ENCODE data around the gene TMEM89. TPM values are rescaled to one million over a fixed set of nuclear protein-coding genes. Genes with fewer than 3 reads are reported as not detected.
A peak's percentile ranks its signal among the peaks of the same experiment; 100 is the strongest.

Gene TMEM89
- total RNA-seq, 6 experiments from 2014 or later: not detected

DNA sequence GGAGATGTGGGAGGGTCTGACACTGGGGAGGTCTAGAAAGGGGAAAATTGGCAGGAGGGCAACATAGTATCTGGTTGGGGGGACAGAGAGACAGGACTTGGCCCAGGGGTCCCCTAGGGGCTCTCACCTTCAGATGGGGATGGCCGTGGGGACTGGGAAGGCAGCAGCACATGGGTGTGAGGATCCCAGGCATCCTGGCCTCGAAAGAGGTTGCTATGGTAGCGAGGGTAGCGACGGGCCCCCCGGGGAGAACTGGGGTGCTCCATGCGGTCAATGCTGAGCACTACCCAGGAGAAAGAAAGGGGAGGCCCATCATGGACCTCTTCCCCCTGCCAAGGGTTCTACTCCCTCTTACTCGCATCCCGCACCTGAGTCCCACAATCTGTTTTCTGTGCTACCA is 26.1 kb upstream of the TMEM89 start:
- intact Hi-C loops (cut with DNase I): no loop called here
- TF ChIP-seq, protein P1, sequence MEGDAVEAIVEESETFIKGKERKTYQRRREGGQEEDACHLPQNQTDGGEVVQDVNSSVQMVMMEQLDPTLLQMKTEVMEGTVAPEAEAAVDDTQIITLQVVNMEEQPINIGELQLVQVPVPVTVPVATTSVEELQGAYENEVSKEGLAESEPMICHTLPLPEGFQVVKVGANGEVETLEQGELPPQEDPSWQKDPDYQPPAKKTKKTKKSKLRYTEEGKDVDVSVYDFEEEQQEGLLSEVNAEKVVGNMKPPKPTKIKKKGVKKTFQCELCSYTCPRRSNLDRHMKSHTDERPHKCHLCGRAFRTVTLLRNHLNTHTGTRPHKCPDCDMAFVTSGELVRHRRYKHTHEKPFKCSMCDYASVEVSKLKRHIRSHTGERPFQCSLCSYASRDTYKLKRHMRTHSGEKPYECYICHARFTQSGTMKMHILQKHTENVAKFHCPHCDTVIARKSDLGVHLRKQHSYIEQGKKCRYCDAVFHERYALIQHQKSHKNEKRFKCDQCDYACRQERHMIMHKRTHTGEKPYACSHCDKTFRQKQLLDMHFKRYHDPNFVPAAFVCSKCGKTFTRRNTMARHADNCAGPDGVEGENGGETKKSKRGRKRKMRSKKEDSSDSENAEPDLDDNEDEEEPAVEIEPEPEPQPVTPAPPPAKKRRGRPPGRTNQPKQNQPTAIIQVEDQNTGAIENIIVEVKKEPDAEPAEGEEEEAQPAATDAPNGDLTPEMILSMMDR (IDR thresholded peaks at IDR 0.05): no peak
- no peak for TF ChIP-seq POLR2A (IDR thresholded peaks at IDR 0.05)
- no peak for DNase-seq
- Histone ChIP-seq H3K27me3 (no peaks in the 10 kb centered on the region), H3K9me3 (no peaks in the 10 kb centered on the region), H3K4me1 (no peaks in the 10 kb centered on the region), H3K4me3 (no peak overlapping the region), H3K36me3 (no peaks in the 10 kb centered on the region), H3K27ac (no peak overlapping the region)
- no peak for ATAC-seq
- 73% methylated on average over 7 of the region's 9 CpGs for WGBS (ENCODE audit: insufficient coverage, low coverage, low lambda C conversion rate, missing lambda C conversion rate)

DNA sequence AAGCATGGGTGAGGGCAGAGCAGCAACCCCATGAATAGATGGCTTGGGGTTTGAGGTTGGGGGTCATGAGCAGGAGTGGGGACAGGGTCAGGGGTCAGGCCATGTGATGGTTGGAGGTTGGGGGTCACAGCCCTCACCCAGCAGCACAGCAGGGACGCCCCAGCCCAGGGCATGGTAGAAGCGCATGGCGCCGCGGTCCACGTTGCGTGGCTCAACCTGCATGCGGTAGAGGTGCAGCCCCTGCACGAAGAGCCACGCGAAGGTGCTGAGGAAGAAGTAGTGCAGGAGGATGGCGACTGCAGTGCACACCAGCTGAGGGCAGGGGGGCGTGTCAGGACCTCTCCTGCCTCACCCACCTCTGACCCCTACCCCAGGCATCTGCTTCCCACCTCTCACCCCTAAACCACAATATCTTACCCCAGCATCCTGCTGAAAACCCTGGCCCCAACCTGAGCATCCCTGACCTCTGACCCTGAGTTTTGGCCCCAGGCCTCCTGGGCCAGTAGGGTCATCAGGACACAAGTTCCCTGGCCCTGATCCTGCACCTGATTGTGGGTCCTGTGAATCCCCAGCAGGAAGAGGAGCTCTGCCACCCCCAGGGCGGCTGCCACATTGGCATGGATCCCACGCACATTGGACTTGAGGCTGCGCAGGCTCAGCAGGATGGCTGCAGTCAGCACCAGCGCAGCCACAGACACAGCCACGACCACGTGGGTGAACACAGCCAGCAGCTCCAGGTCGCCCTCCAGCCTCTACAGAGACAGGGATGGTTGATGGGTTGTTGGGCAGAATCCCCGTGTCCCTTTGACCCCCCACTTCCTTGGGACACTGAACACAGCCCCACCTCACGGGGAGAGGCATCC is 23.6 kb upstream of the TMEM89 start:
- Histone ChIP-seq H3K4me3 (no peak overlapping the region), H3K9me3 (no peaks in the 10 kb centered on the region), H3K4me1 (no peaks in the 10 kb centered on the region), H3K36me3 (no peaks in the 10 kb centered on the region), H3K27ac (no peak overlapping the region), H3K27me3 (no peaks in the 10 kb centered on the region)
- no peak for ATAC-seq
- TF ChIP-seq, protein P1 (IDR thresholded peaks at IDR 0.05): no peak
- no peak for TF ChIP-seq POLR2A (IDR thresholded peaks at IDR 0.05)
- WGBS (ENCODE audit: insufficient coverage, low coverage, low lambda C conversion rate, missing lambda C conversion rate): no CpG with 5 or more reads among the region's 22 CpGs
- no peak for DNase-seq
- intact Hi-C loops (cut with DNase I): no loop called here

DNA sequence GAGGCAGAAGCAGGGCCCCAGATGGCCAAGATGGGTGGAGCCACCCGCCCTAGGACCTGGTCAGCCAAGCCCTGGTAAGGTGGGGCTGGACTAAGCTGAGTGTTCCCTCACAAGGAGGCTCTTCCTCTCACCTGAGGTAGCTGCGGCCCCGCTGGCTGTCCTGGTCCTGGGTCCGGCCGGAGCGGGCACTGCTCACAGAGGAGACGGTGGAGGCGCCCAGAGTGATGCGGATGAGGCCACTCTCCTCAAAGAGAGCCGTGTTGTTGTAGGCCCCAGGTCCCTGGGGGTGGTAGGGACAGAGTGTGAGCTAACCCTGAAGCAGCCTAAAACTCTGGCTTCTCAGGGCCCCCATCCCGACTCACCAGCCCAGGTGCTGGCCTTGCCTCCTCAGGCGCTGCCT is 21.0 kb upstream of the TMEM89 start:
- Histone ChIP-seq H3K4me1 (no peaks in the 10 kb centered on the region), H3K27me3 (no peaks in the 10 kb centered on the region), H3K27ac (no peak overlapping the region), H3K36me3 (no peaks in the 10 kb centered on the region), H3K4me3 (no peak overlapping the region), H3K9me3 (no peaks in the 10 kb centered on the region)
- no CpG with 5 or more reads among the region's 12 CpGs for WGBS (ENCODE audit: insufficient coverage, low coverage, low lambda C conversion rate, missing lambda C conversion rate)
- no peak for DNase-seq
- no peak for TF ChIP-seq POLR2A (IDR thresholded peaks at IDR 0.05)
- TF ChIP-seq, protein P1 (IDR thresholded peaks at IDR 0.05): no peak
- no peak for ATAC-seq
- intact Hi-C loops (cut with DNase I): no loop called here

DNA sequence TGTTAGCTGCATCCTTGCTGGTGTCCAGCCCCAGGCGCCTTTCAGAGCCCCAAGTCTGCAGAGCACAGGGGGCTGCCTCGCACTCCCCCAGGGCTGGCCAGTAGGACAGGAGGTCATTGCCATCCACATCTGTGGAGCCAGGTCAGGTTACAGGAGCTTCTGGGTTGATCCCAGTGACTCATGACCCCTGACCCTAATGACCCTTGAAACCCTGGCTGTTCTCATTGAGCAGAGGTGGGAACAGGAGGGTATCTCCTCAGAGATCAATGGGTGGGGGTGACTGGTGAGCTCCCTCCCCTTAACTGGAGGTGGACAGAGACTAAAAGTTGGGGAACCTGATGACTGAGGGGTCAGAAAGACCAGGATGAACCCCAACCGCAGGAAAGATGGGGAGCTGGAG is 19.8 kb upstream of the TMEM89 start:
- 100% methylated on average over 1 of the region's 3 CpGs for WGBS (ENCODE audit: insufficient coverage, low coverage, low lambda C conversion rate, missing lambda C conversion rate)
- no peaks in the 10 kb centered on the region for H3K4me1 ChIP-seq
- DNase-seq: no peak
- no peak overlapping the region for H3K4me3 ChIP-seq
- H3K9me3 ChIP-seq: no peaks in the 10 kb centered on the region
- no peak overlapping the region for H3K27ac ChIP-seq
- no peaks in the 10 kb centered on the region for H3K27me3 ChIP-seq
- H3K36me3 ChIP-seq: no peaks in the 10 kb centered on the region
- no peak for TF ChIP-seq POLR2A (IDR thresholded peaks at IDR 0.05)
- ATAC-seq: peak in 1 of 4 donors; percentile 23
- intact Hi-C loops (cut with DNase I): no loop called here

DNA sequence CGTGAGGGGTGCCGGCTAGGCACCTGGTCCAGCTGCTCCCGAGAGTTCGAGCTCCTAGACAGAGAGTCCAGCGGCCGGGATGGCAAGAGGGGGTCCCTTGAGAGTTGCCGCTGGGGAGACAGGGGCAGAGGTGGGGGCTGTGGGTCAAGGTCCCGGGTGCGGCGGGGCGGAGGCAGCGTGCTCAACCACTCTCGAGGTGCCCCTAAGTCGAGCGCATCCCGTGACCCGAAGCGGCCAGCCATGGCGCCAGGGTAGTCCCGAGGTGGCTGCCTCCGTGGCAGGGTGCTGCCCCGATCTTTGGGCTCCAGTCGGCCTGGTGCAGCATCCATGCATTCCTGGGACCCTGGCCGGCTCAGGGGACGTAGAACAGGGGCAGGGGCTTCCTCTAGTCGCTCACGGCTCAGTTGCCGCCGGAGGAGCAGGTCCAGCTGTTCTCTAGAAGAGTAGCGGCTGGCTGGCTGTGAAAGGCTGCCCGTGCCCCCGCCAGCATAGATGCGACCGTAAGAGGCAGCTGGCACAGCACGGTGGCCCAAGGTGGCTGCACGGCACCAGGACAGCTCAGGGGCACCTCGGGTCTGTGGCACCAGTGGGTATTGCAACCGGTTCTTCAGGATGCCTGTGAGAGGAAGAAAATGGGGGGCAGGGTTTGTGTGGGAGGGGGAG is 18.5 kb upstream of the TMEM89 start:
- intact Hi-C loops (cut with DNase I): no loop called here
- TF ChIP-seq, protein P1 (IDR thresholded peaks at IDR 0.05): no peak
- TF ChIP-seq POLR2A (IDR thresholded peaks at IDR 0.05): no peak
- no CpG with 5 or more reads among the region's 38 CpGs for WGBS (ENCODE audit: insufficient coverage, low coverage, low lambda C conversion rate, missing lambda C conversion rate)

More for the DNA sequence above, 18.5 kb upstream of the TMEM89 start:
- H3K4me3 ChIP-seq: no peak overlapping the region
- H3K36me3 ChIP-seq: no peaks in the 10 kb centered on the region
- no peaks in the 10 kb centered on the region for H3K27me3 ChIP-seq
- no peak overlapping the region for H3K27ac ChIP-seq
- no peak for ATAC-seq
- no peaks in the 10 kb centered on the region for H3K4me1 ChIP-seq
- no peaks in the 10 kb centered on the region for H3K9me3 ChIP-seq
- DNase-seq: no peak
